Measurements from ENCODE around the gene ADAMTS1.

The ADAMTS1 gene

DNA sequence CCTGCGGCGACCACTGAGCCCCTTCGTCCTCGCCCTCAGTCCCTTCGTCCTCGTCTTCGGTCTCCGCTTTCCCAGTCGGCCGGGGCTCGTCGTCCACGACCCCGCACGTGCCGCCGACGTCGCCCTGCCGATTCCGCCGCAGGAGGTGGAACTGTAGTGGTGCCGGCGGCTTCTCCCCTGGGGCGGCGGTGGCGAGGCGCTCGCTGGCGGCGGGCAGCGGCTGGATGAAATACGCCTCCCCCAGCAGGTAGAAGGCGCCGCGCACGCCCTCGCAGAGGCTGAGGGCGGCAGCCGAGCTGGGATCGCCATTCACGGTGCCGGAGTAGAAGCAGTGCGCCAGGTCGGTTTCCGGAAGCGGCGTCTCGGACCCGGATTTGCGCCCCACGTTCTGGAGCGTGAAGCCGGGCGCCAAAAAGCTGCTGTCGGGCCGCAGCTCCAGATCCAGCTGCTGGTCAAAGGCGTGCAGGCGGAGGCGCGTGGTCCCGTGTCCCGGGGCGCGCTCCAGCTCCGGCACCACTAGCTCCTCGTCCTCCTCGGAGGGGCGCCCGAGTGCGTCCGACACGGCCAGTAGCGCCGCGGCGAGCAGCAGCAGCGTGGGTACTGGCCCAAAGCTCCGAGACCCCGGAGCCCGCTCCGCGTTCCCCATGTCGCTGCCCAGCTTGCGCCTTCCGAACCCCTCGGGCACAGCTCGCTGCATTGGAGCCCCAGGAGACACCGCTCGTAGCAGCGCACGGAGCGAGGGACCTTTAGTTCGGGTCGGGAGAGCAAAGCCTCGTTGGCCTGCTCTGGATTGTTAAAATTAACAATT is 747 bp downstream of the ADAMTS1 start:
- no peak for DNase-seq

DNA sequence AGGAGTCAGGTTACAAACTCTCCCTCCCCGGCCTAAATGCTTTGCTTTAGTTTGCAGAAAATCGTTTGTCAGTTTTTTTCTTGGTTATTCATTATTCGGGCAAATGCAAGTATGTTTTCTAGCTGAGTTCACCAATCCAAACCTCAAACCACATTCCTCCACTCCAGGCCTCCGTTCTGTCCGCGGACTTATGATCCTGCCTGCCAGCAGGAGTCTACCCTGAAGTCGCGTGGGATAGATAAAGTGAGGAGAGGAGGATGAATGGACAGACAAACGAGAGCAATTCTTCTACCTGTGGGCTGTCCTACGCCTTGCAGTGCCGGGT is 1.3 kb downstream of the ADAMTS1 start:
- no peak for DNase-seq

DNA sequence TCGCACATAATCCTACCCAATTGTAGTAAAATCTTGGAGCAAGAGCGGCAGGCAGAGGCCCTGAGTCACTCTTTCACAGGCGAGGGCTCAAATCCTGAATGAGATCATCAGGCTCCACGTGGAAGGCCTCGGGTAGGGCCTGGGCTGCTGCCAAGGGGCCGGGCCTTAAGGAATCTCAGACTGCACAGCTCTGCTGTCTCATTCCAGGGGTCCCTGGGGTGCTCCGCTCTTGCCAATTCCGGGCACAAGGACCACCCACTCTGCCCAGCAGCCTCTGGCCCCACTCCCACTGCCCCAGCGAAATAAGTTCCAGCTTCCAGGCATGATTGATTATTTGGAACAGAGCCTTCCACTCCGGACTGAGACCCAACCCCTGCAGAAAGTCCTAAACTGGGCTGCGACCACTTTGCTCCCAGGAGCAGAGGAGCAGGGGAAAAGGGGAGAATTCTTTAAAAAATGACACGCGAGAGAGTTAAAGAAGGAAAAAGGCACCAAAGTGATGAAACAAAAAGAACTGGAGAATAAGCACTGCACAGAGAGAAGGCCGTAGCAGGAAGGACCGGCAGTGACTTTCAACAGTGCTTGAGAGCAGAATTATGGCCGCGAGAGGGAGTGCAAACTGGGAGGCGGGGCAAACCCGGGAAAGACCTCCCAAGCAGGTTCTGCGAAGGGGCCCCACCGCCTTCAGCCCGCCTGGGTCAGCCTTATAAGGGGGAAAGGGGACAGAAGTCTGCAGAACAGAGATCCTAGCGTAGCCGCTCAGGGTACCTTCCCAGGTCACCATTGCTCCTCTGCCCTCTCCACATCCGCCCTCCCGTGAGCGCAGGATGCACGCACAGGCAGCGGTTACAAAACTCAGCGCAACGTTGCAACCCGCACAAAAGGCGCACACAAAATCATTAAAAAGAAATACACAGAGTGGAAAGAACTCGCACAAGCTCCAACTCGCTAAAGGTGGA is 2.0 kb downstream of the ADAMTS1 start:
- no peak for DNase-seq

DNA sequence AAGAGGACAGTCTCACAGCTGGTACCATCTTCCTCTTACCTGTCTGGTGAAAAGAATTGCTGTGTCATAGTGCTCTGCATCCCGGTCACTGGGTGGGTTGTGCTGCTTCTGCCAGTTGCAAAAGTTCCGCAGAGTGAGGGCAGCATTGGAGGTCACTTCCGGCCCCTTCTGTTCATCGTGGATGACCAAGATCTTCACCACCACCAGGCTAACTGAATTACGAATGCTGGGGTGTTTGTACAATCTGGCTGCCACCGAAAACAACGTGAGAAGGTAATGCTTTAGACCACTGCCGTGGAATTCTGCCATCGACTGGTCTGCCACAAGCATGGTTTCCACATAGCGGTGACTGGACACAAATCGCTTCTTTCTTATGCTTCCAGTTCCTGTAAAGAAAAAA is 2.9 kb downstream of the ADAMTS1 start:
- no peak for DNase-seq

DNA sequence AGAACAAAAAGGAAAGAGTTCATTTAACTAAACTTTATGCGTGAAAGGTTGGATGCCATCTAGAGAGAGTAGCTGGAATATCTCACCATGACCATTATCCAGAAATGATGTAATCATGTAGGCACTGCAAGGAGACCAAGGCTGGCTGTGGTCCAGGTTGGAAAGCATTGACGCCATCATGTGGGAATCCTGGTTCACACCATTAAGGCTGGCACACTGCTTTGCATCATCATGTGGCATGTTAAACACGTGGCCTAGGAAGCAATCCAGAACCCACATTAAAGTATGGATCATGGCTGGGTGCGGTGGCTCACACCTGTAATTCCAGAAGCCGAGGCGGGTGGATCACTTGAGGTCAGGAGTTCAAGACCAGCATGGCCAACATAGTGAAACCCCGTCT is 4.3 kb downstream of the ADAMTS1 start:
- DNase-seq, result no peak

DNA sequence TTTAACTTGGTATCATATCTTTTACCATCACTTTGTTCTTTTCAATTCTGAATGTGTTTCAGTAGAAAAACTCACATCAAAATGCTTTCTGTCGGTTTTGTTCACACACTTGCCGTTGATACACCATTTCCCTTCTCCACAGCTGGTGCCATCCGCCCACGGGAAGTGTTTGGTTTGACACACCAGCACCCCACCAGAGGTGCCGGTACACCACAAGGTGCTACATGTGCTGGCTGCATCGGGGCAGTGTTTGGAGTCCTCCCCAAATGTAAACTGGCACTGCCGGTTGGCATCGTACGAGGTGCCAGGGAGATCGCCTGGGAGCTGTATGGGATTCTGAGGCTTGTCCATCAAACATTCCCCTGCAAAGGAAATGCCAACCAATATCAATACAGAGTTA is 5.0 kb downstream of the ADAMTS1 start:
- no peak for DNase-seq

DNA sequence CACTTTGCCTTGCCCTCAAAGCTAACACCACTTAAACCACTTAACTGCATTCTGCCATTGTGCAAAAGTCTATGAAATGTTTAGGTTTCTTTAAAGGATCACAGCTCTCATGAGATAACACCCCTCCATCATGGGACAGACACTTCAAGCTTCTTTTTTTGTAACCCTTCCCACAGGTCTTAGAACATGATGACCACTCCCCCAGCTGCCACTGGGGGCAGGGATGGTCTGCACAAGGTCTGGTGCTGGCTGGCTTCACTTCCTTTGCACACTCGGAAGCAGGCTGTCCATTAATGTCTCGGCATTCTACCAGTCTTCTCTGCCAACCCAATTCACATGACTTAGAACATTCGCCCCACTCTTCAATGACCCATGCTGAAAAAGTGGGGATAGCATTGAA is 7.7 kb downstream of the ADAMTS1 start:
- no peak for DNase-seq

DNA sequence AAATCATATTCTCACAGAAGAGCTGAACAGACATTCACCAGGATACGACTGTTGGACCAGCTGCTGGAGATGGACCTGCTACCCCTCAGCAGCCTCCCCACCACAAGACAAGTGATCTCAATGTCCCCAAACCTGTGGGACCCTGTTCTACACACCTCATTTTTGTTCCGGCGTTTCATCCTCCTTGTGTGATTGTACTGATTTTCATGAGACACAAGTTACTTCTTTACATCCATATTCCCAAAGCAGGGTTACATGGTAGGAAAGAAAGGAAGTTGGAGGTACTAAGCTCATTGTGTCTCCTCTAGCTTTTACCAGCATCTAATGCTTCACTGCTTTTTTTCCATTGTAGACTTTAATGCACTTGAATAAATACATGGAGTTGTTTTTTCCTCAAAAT is 8.7 kb downstream of the ADAMTS1 start:
- no peak for DNase-seq

DNA sequence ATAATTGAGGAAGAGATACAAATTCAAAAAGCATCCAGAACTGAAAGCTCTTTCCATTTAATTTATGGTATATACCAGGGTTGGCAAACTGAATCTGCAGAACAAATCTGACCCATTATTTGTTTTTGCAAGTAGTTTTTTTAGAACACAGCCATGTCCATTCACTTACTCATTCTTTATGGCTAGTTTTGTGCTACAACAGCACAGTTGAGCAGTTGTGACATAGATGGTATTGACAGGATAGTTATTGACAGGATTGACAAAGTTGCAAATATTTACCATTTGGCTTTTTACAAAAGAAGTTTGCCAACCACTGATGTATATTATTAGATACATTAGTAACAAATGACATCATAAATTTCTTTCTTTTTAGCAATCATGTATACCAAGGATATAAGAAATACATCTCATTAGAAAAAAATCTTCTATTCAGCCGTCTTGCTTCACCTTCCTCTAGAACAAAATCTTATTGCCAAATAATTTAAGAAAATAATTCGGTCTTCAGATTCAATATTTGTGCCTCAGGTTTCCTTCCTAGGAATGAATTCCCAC is 9.4 kb downstream of the ADAMTS1 start:
- no peak for DNase-seq

DNA sequence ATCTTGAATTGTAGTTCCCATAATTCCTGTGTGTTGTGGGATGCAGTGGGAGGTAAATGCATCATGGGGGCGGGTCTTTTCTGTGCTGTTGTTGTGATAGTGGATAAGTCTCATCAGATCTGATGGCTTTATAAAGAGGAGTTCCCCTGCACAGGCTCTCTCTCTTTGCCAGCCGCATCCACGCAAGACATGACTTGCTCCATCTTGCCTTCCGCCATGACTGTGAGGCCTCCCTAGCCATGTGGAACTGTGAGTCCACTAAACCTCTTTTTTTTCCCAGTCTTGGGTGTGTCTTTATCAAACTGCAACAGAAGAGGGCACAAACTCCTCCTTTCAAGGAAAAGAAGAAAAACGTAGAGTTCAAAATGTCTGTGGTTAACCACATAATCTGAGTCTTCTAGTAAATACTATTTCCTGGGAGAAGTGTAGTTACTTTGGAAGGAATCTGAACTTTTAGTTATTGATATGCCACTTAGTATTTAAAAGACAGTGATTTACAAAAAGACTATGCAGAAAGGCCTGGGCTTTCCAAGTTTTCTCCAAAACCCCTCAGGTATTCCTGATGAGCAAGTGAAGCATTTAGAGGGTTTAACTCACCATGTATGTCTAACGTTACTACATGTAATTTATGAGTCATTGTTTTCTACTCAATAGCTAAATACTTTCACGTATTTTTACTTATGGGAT is 10.0 kb downstream of the ADAMTS1 start:
- DNase-seq, result no peak

DNA sequence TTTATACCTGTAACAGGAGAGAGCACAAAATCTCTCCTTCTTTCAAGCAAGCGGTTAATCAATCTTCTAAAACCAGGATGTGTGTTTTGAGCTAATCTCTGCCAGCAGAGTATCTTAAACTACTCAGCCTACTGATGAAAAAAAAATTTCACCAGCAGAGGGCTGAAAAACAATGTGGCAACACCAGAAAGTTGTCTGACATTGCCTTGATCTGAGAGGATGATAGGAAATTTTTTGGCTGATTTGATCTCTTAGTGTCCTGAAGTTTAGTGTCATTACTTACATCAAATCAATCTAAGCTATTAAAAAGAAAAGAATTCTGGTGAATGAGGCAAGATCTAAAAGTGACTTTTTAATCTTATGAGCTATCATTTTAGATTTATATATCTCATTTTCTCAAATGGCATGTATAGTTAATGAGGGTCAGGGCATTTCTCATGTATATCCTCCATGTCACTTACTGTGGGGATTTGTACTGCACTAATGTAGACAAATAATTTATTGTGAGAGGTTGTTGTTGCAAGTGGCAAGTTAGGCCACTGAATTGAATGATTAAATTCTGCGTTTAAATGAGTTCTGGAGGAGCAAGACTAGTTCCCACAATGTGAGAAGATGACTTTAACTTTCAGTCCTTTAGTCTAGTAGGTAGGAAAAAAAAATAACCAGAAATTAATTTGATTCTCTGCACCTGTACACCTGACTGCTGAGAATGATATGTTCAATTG is 10.9 kb downstream of the ADAMTS1 start:
- no peak for DNase-seq

DNA sequence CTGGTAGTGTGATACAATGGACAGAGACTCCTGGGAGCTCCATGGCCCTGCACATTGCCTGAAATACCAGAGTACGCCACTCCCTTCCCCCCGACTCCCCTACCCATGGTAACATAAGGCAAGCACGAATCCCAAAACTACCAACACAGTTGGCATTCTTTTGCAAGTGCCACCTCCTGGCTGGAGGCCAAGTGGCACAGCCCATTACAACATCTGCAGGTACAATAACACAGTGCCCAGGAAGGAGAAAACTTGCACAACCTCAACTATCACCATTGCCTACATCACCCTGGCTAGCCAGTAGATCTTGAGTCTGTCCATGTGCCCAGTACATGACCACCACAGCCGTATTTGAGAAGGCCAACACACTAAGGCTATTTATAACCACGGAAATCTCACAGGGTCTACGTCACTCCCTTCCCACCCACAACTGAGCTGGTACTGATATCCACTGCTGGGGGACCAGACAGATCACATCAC is 11.7 kb downstream of the ADAMTS1 start:
- no peak for DNase-seq

DNA sequence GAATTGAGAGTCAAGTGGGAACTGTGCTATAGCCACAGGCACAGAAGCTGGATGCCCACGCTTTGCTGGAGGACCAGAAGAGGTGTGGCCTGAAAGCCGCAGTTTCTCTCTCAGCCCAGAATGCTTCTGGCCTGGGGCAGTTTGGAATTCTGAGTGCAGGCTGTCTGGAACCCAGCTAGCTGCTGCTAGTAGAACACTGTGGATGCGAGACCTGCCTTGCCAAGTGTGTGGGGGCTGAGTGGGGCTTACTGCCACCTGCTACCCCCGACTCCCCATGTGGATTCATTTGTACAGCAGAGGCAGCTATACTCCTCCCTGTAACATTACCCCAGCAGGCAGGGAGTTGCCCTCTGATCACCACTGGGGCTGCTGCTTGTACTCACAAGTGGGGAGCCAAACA is 12.2 kb downstream of the ADAMTS1 start:
- no peak for DNase-seq

DNA sequence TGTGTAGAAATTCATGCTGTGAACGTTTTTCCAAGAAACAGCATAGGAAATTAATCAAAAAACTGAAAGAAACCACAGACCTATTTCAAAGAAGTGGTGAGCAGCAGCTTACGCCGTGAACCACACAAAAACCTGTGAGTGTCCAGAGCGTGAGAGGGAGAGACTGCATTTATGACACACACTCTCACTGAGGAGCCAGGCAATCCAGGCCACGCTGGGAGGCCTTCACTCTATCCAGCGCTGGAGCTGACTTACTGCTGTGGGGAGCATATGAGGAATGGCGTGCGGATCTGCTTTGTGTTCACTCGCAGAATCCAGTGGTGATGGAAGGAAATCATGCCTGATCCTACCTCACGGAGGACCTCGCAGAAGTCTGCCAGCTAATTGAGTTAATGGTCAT is 12.7 kb downstream of the ADAMTS1 start:
- DNase-seq, result no peak

DNA sequence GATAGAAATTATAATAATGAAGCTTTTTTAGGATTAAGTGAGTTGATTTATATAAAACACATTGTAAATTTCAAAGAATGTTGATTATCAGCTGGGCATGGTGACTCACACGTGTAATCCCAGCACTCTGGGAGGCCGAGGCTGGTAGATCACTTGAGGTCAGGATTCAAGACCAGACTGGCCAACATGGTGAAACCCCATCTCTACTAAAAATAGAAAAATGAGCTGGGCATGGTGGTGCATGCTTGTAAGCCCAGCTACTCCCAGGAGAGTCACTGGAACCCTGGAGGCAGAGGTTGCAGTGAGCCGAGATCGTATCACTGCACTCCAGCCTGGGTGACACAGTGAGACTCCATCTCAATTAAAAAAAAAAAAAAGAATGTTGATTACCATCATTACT is 18.4 kb downstream of the ADAMTS1 start:
- DNase-seq, result no peak

DNA sequence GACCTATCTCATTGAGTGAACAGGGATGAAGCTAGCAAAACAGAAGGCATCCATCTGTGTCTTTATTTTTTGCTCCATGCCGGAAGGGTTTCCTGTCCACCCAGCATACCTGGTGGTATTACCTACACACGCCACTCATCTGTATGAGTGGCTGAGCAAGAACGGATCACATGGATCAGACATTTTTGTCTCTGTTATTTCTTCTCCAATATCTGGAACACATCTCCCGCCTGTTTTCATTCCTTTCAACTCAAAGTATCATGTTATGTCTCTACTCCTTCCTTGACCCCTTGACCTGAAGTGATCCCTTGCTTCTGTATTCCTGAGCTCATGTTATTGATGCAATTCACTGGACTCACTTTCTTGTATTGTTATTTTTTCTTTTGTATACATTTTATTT is 24.7 kb downstream of the ADAMTS1 start:
- DNase-seq, result no peak

DNA sequence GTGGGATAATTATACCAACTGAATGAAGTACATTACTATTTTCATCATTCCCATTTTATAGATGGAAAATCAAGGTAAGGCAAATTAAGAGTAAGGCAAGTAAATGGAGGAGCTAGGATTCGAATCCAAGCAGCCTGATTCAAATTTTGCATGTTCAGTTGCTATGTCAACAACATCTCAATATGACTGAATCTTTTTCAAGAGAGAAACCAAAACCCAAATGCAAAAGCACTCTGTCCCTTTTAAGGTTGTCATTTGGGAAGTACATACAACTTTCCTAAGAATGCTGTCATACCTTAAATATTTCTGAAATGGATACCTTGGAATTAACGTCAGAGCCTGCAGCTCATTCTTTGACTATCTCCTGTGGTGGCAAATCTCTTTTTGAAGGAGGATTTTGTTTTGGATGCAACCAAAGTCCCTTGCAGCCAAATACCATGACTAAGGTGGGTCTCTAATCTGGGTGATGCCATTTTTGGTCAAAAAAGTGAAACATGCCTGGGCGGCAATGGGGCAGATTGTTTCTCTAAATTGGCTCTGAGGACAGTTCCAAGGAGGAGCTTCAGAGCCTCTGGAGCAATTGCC is 25.4 kb downstream of the ADAMTS1 start:
- DNase-seq, result no peak

DNA sequence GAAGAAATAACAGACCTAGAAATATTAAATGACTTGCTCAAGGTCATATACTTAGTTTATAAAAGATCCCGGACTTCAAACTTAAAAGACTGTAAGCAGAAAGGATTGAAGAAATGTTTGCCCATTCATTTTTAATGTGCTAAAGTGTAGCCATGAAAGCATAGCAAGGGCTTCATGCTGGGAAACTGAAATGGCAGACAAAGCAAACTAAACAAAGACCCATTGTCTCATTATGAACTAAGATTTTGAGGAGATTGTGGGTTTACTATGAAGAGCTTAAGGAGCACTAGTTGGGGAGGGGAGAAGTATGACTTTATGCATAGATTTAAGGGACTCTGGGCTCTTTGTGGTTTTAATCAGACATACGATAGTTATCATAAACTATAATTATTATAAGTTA is 26.3 kb downstream of the ADAMTS1 start:
- no peak for DNase-seq

DNA sequence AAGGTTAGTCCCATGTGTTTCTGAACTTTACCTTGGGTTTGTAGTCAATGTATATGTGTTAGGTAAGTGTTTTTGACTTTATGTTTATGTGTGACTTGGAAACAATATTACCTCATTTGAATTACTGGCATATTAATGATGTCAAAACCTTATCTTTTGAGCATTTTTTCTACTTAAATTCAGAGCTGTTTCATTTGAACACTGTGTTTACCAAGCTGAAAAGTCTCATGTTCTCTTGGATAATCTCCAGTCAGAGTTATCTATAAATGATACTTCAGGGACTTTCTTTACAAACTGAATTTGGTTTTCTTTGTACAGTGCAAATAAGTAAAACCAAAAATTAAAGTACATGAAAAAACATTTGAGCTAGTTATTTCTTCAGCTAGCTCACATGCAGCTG is 30.0 kb downstream of the ADAMTS1 start:
- DNase-seq, result no peak

DNA sequence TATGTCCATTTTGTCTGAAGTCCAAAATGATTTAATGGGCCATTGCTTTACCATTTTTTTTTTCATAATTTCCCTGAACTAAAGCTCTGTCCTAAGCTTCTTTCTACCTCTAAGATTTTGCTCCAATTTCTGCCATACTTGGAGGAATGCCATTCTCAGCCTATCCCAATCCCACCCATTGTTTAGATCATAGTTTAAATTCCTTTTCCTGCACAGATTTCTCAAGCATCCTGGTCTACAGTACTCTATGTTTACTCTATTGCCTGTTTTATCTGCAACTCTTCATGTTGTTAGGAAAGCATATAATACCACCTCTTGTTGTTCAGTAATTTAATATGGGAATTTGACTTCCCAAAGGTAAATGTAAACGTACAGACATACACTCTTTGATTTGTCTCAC is 30.8 kb downstream of the ADAMTS1 start:
- DNase-seq, result no peak

DNA sequence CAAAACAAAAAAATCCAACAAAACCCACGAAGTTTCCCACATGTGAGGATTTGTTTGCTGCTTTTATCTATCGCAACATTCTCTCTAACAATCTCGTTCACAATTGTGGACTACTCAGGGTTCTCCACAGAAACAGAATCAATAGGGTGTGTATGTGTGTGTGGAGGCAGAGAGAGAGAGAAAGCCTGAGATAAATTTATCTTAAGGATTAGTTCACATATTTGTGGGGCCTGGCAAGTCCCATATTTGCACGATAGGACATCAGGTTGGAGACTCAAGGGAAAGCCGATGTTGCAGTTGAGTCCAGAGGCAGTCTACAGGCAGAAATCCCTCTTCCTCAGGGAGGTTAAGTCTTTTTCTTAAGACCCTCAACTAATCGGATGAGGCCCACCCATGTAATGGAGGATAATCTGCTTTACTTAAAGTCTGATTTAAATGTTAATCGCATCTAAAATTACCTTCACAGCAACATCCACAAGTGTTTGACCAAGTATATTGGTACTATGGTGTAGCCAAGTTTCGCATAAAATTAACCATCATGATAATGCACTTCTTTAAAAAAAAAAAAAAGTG is 31.7 kb downstream of the ADAMTS1 start:
- no peak for DNase-seq

DNA sequence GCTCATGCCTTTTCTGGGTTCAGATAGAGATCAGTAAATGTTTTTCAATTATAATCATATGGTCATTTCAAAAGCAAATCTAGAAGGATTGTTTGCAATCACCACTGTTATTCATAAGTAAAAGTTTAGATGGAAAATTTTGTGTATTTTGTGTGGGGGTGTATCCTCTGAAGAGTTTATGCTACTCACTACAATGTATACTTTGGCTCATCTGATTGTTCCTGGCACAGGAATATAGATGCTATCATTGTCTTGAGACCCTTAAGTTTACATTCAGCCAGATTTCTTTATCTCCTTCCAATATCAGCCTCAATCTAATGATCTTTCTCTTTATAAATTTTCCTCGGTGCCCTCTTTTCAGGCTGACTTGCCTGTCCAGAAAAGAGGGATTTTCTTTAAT is 33.0 kb downstream of the ADAMTS1 start:
- DNase-seq, result no peak

All from NCI-H748 treated with DMSO at 0.1 percent for 48 hours (cell line).